ENCODE measurements around the gene C3orf18.

GRCh38 chr3:50610992-50611463, 43.5 kb upstream of the C3orf18 start:
- TF ChIP-seq CTCF (IDR thresholded peaks at IDR 0.05; ENCODE audit: low read depth, low read length) (no peak), EZH2phosphoT487 (IDR thresholded peaks at IDR 0.05; ENCODE audit: low read depth) (no peak)
